Type B pancreatic cell (in vitro differentiated cells): Measurements from ENCODE around the gene MICAL2. TPM values are rescaled to one million over a fixed set of nuclear protein-coding genes. Genes with fewer than 3 reads are reported as not detected.

Experiments
- DNase-seq: peaks from one replicate; pipeline ENCODE4 v3.0.0; 2021; ENCODE audit warnings: mixed read lengths; ENCODE audit not compliant: unreplicated experiment; ENCODE audit errors: extremely low spot score
- H3K27ac Mint-ChIP-seq: 2 replicates; pipeline ENCODE4 v1.8.0; 2021; ENCODE audit warnings: mild to moderate bottlenecking, mixed read lengths
- H3K27me3 Mint-ChIP-seq: 2 replicates; pipeline ENCODE4 v1.8.0; 2021; ENCODE audit warnings: mixed read lengths
- H3K36me3 Mint-ChIP-seq: 2 replicates; pipeline ENCODE4 v1.8.0; 2021; ENCODE audit warnings: mixed read lengths
- H3K4me1 Mint-ChIP-seq: one replicate; pipeline ENCODE4 v1.8.0; 2021; ENCODE audit warnings: mixed read lengths; ENCODE audit not compliant: unreplicated experiment
- H3K4me3 Mint-ChIP-seq: 2 replicates; pipeline ENCODE4 v1.8.0; 2021; ENCODE audit warnings: mild to moderate bottlenecking, mixed read lengths
- H3K9me3 Mint-ChIP-seq: 2 replicates; pipeline ENCODE4 v1.8.0; 2021; ENCODE audit warnings: mixed read lengths
- total RNA-seq: library from RNA; stranded (reverse); gene quantifications from 2 replicates; pipeline ENCODE4 v1.2.1, GENCODE V29; 2021; ENCODE audit warnings: low replicate concordance
- TF ChIP-seq, protein P1 (sequence below): fragments of 200-600 bp; sonication (generic); conservative IDR thresholded peaks from 2 replicates; pipeline ENCODE4 v1.5.0; 2021; ENCODE audit warnings: antibody characterized with exemption, mild to moderate bottlenecking

MICAL2 gene
- total RNA-seq, 1 donor from 2014 or later: 38.0 TPM

DNA sequence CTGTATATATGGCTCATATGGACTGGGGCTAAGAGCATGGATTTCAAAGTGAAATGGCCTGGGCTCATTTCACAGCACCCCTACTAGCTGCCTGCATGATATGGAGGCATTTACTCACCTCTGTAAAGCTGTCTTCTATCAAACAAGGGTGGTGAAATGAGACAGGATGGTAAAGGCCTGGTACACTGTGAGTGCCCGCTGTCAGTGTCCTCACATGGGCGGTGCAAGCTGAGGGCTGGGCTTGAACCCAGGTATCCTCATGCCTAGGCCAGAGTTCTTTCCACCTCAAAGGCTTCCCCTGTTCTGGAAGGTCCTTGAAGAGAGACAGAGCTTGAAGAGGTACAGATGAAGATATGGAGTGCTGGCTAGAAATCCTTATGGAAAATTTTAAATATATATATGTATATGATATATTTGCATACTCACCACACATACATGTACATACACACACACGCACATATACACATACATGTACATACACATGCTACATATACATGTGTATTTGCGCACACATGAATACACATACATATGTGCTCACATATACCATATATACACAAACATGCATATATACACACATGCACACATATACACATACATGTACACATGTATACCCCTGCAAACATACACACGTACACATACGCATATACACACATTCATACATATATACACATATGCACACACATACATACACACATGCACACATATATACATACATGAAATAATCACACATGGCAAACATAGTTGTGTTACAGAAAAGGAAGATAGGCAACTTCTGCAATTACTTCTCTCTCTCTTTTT is 44.7 kb downstream of the MICAL2 start:
- no peaks in the 10 kb centered on the region for H3K36me3 Mint-ChIP-seq
- TF ChIP-seq, protein P1, sequence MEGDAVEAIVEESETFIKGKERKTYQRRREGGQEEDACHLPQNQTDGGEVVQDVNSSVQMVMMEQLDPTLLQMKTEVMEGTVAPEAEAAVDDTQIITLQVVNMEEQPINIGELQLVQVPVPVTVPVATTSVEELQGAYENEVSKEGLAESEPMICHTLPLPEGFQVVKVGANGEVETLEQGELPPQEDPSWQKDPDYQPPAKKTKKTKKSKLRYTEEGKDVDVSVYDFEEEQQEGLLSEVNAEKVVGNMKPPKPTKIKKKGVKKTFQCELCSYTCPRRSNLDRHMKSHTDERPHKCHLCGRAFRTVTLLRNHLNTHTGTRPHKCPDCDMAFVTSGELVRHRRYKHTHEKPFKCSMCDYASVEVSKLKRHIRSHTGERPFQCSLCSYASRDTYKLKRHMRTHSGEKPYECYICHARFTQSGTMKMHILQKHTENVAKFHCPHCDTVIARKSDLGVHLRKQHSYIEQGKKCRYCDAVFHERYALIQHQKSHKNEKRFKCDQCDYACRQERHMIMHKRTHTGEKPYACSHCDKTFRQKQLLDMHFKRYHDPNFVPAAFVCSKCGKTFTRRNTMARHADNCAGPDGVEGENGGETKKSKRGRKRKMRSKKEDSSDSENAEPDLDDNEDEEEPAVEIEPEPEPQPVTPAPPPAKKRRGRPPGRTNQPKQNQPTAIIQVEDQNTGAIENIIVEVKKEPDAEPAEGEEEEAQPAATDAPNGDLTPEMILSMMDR: no peak
- H3K9me3 Mint-ChIP-seq: no peaks in the 10 kb centered on the region
- H3K27ac Mint-ChIP-seq: no peak overlapping the region
- H3K27me3 Mint-ChIP-seq: no peaks in the 10 kb centered on the region
- no peak for DNase-seq
- H3K4me1 Mint-ChIP-seq: peaks cover 11% of the 10 kb centered on the region
- no peak overlapping the region for H3K4me3 Mint-ChIP-seq

DNA sequence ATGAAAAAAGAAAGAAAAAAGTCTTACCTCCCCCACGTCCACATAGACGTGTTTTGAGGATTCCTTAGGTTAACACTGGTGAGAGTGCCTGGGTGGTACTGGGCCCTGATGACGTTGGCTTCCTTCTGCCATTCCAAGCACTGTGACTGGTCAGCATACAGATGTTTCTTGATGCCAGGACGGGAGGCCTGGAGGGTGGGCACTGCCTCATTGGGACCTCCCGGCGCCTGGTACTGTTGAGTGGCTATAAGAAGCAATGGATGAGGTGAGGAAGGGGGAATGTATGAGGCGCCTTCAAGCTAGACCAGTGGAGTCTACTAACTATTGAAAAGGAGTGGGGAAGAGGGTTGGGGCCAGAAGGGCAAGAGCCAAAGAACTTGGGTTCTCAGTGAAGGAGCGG is 45.3 kb downstream of the MICAL2 start:
- H3K27me3 Mint-ChIP-seq: peaks cover 2% of the 10 kb centered on the region
- H3K27ac Mint-ChIP-seq: no peak overlapping the region
- TF ChIP-seq, protein P1: no peak

DNA sequence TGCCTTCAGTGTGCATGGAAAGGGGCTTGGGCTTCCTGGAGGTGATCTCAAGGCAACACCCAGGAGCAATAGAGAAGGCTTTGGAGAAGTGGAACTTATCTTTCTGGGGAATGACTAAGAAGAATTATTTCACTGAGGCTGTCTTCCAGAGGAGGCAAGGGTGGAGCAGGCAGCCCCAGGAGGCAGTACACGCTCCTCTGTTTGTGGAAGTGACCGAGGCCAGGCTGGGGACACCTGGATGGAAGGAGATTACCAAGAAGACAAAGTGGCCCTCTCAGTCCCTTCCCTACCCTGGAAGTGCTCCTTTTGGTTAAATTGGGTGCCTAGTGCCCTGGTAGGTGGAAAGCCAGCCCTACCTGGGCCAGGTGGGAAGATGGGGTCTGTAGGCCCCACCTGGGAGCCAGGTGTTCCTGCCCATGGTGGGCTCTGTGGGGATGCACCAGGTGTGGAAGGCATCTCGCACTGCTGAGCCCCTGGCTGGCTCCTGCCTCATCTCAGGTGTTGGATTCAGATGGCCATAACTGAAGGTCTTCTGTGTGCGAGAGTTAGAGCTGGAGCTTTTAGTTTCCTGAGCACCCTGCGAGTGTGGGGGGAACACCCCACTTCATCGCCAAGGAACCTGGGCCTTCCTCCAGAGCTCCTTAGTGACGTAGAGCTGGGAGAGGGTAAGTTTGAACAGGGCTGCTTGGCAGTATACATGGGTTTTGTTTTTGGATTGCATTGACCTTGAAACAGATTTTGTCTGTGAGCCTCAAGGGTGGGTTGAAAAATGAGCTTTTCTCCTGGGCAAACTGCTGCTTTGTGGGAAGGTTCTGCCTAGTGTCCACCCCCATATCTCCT is 46.1 kb downstream of the MICAL2 start:
- Mint-ChIP-seq H3K27me3 (peaks cover 4% of the 10 kb centered on the region), H3K27ac (no peak overlapping the region), H3K36me3 (no peaks in the 10 kb centered on the region), H3K4me3 (no peak overlapping the region), H3K9me3 (no peaks in the 10 kb centered on the region), H3K4me1 (peaks cover 16% of the 10 kb centered on the region)
- TF ChIP-seq, protein P1: no peak
- no peak for DNase-seq

More for the DNA sequence above, 45.3 kb downstream of the MICAL2 start:
- H3K4me3 Mint-ChIP-seq: no peak overlapping the region
- H3K36me3 Mint-ChIP-seq: no peaks in the 10 kb centered on the region
- H3K9me3 Mint-ChIP-seq: no peaks in the 10 kb centered on the region
- DNase-seq: no peak
- H3K4me1 Mint-ChIP-seq: peaks cover 13% of the 10 kb centered on the region

DNA sequence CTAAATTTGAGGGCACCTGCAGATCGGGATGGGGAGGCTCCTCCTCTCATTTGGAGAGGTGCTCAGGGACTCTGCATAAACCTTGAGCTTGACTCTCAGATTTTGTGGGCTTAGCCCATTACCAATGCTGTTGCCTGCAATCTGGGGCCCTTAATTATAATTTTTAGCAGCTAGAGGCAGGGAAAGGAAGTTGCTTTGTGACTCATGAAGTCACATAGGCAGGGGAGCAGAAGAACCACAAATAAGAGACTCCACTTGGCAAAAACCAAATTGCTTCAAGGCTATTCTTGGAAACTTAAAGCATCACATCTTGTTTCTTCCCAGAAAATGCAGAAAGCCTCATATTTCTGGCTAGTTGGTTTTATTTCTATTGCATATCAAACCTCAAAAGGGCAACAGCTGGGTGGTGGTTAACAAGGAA is 46.9 kb downstream of the MICAL2 start:
- H3K4me1 Mint-ChIP-seq: peaks cover 16% of the 10 kb centered on the region
- TF ChIP-seq, protein P1: no peak
- H3K27me3 Mint-ChIP-seq: peaks cover 4% of the 10 kb centered on the region
- H3K36me3 Mint-ChIP-seq: no peaks in the 10 kb centered on the region
- no peak overlapping the region for H3K4me3 Mint-ChIP-seq
- DNase-seq: no peak
- H3K27ac Mint-ChIP-seq: no peak overlapping the region
- H3K9me3 Mint-ChIP-seq: no peaks in the 10 kb centered on the region

DNA sequence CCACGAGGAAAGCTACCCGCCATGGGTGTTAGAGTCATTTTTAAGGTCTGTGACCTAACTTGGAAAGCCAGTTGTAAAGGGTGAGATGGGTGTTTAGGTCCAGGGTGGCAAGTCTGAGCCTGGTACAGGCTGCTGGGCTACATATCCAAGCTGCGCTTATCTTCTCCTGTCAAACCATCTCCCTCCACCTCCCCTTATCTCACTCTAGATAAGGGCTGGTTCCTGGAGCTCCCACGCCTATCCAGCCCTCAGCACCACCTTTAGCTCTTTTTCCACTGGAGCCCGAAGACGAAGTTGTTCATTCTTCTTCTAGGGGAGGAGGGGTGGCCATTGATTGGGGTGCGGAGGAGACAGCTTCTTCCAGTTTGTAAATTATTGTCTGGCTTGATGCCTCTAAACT is 48.5 kb downstream of the MICAL2 start:
- DNase-seq: no peak
- TF ChIP-seq, protein P1: no peak
- peaks cover 16% of the 10 kb centered on the region for H3K4me1 Mint-ChIP-seq
- H3K9me3 Mint-ChIP-seq: no peaks in the 10 kb centered on the region
- H3K27me3 Mint-ChIP-seq: peaks cover 4% of the 10 kb centered on the region
- H3K4me3 Mint-ChIP-seq: no peak overlapping the region
- H3K36me3 Mint-ChIP-seq: no peaks in the 10 kb centered on the region
- no peak overlapping the region for H3K27ac Mint-ChIP-seq
